Mucosa of descending colon (tissue), 3 donors: ENCODE measurements around the gene ZKSCAN3. TPM values are rescaled to one million over a fixed set of nuclear protein-coding genes. Genes with fewer than 3 reads are reported as not detected.
"Not testable (repeated sequence)": the region's sequence is repeated elsewhere in the genome, so short reads cannot be mapped to it uniquely, and the experiment has no call there.

Experiments used
- ATAC-seq: fragments of 200-7000 bp; cut with Tn5 transposase; one replicate; pipeline ENCODE4 v1.9.1; 2020; ENCODE audit warnings: mild to moderate bottlenecking, moderate library complexity
- DNase-seq, 3 donors: peaks; one replicate each; pipeline ENCODE4 v3.0.0-alpha.2; 2020
- H3K36me3 ChIP-seq: fragments of 200-600 bp; one replicate; pipeline ENCODE4 v1.8.0; 2021; ENCODE audit warnings: low read depth, mild to moderate bottlenecking
- H3K4me1 ChIP-seq: fragments of 200-600 bp; one replicate; pipeline ENCODE4 v1.8.0; 2021; ENCODE audit warnings: low read depth, mild to moderate bottlenecking
- H3K4me3 ChIP-seq: fragments of 200-600 bp; one replicate; pipeline ENCODE4 v1.8.0; 2021; ENCODE audit warnings: mild to moderate bottlenecking
- H3K9me3 ChIP-seq: fragments of 200-600 bp; one replicate; pipeline ENCODE4 v1.8.0; 2021; ENCODE audit warnings: mild to moderate bottlenecking
- CTCF ChIP-seq: fragments of 200-600 bp; IDR thresholded peaks from one replicate; pipeline ENCODE4 v1.8.0; 2022; ENCODE audit warnings: antibody characterized with exemption, mild to moderate bottlenecking
- intact Hi-C, 2 donors: fragments of 100-400 bp; cut with DNase I in 1 of 2; cut with micrococcal nuclease in 1 of 2; formaldehyde crosslinking; loops; one replicate each; pipeline versions ENCODE4 v1.11.0 to v1.11.1; 2022; cut with DNase I, micrococcal nuclease
- long read RNA-seq, 2 donors: library from polyadenylated mRNA; unstranded; transcript quantifications; one replicate each; pipeline ENCODE4 v2.0.0, GENCODE V29; 2019 to 2021
- total RNA-seq, 3 donors: library from RNA; stranded (reverse); fragmentation: NEBNext Ultra II Directional in 2 of 3; extraction: Animal tissue kit (Norgen Biotek cat#: 25700) in 2 of 3; gene quantifications; one replicate each; pipeline versions ENCODE4 v1.2.1 to v1.2.4, GENCODE V29; 2021 to 2023
- donor health status: DM: no; HTN: no; CAD: no; lungs with moderate emphysema.
- donor health status: DM: no; HTN: no; CAD: no.
- donor health status: DM: no; HTN: yes; CAD: no.

ZKSCAN3 gene
- total RNA-seq, result 10 to 100 TPM in 1 of 3 donors, 1 to 10 TPM in 2; 5.2 to 12.8 (median 6.1) TPM
- long read RNA-seq, donor 1, full-length matches to known transcripts, result 1 of 9 reads
- long read RNA-seq, donor 1, partial matches to known transcripts, result 2 of 9 reads
- long read RNA-seq, donor 1, other reads (novel, unspliced or antisense), result 6 of 9 reads
- long read RNA-seq, donor 2, full-length matches to known transcripts, result 2 of 2 reads
- long read RNA-seq, donor 2, partial matches to known transcripts, result 0 of 2 reads
- long read RNA-seq, donor 2, other reads (novel, unspliced or antisense), result 0 of 2 reads

- Histone ChIP-seq H3K4me3 (peak within 1 kb of the TSS; percentile 50), H3K36me3 (no peaks in the 10 kb centered on the region), H3K9me3 (no peaks in the 10 kb centered on the region), H3K4me1 (peaks cover 16% of the 10 kb centered on the region)
- ATAC-seq, result peak; percentile 98
- DNase-seq, result peak; percentile 87 to 94 (median 93)
- no peak for TF ChIP-seq CTCF
- intact Hi-C loops, result loop anchor here (10.0 kb wide), 1 partner anchor 215 kb away; no protein-coding TSS in a partner anchor
Observed at GRCh38 chr6:28349892-28350737, at the start of gene ZKSCAN3. ZKSCAN3 (plus strand) TSS chr6:28349947; CDS start chr6:28359587, 9,640 bp downstream.

GRCh38 chr6:28303570-28303969 is 46.2 kb upstream of the ZKSCAN3 start:
- Histone ChIP-seq H3K4me1 (no peaks in the 10 kb centered on the region), H3K4me3 (no peak overlapping the region), H3K9me3 (peaks cover 12% of the 10 kb centered on the region), H3K36me3 (no peaks in the 10 kb centered on the region)
- intact Hi-C loops, result no loop called here
- DNase-seq, result no peak
- TF ChIP-seq CTCF, result no peak
- no peak for ATAC-seq

- intact Hi-C loops, H3K36me3 ChIP-seq, H3K4me3 ChIP-seq, DNase-seq, H3K4me1 ChIP-seq, ATAC-seq: not testable (repeated sequence)
- H3K9me3 ChIP-seq, result peaks cover 15% of the 10 kb centered on the region
Observed at GRCh38 chr6:28306363-28306762, 43.4 kb upstream of the ZKSCAN3 start.

GRCh38 chr6:28311139-28311823 is 38.5 kb upstream of the ZKSCAN3 start:
- Histone ChIP-seq H3K4me3 (no peak overlapping the region), H3K36me3 (no peaks in the 10 kb centered on the region), H3K9me3 (peaks cover 10% of the 10 kb centered on the region), H3K4me1 (no peaks in the 10 kb centered on the region)
- no peak for DNase-seq
- ATAC-seq, result no peak
- intact Hi-C loops, result no loop called here
- no peak for TF ChIP-seq CTCF

GRCh38 chr6:28312939-28313338 is 36.8 kb upstream of the ZKSCAN3 start:
- ATAC-seq (no peak), DNase-seq (no peak)
- no peak for TF ChIP-seq CTCF
- Histone ChIP-seq H3K4me3 (no peak overlapping the region), H3K9me3 (peaks cover 3% of the 10 kb centered on the region), H3K36me3 (no peaks in the 10 kb centered on the region), H3K4me1 (no peaks in the 10 kb centered on the region)
- intact Hi-C loops, result no loop called here
